GM23338 (cell line): ENCODE measurements around the gene TNFRSF11A. TPM values are rescaled to one million over a fixed set of nuclear protein-coding genes. Genes with fewer than 3 reads are reported as not detected.

Experiments
- ATAC-seq: fragments of 200-7000 bp; cut with Tn5 transposase; 3 replicates; pipeline ENCODE4 v1.9.1; 2020
- DNase-seq: peaks from one replicate; pipeline ENCODE4 v3.0.0-alpha.2; 2015; ENCODE audit warnings: low spot score
- H2AFZ ChIP-seq: fragments of 200-600 bp; sonication (generic); 2 replicates; pipeline ENCODE4 v1.8.0; 2016; ENCODE audit warnings: antibody characterized with exemption, mild to moderate bottlenecking, moderate library complexity
- H3F3A ChIP-seq: fragments of 200-600 bp; sonication (generic); replicated peaks from 2 replicates; pipeline ENCODE4 v1.8.0; 2017; ENCODE audit warnings: antibody characterized with exemption, mixed run types, low read depth
- H3K27ac ChIP-seq: fragments of 200-600 bp; sonication (generic); 2 replicates; pipeline ENCODE4 v1.6.1; 2016; ENCODE audit warnings: low read depth
- H3K27me3 ChIP-seq: fragments of 200-600 bp; sonication (generic); 2 replicates; pipeline ENCODE4 v1.8.0; 2016; ENCODE audit warnings: mild to moderate bottlenecking, mixed run types, moderate library complexity; ENCODE audit not compliant: insufficient read depth
- H3K36me3 ChIP-seq: fragments of 200-600 bp; sonication (generic); 2 replicates; pipeline ENCODE4 v1.8.0; 2016; ENCODE audit warnings: mild to moderate bottlenecking; ENCODE audit not compliant: insufficient read depth
- H3K4me1 ChIP-seq: fragments of 200-600 bp; sonication (generic); 2 replicates; pipeline ENCODE4 v1.8.0; 2016; ENCODE audit warnings: mild to moderate bottlenecking, moderate library complexity; ENCODE audit not compliant: insufficient read depth
- H3K4me2 ChIP-seq: fragments of 200-600 bp; sonication (generic); 2 replicates; pipeline ENCODE4 v1.7.1; 2017; ENCODE audit warnings: mixed run types
- H3K4me3 ChIP-seq: fragments of 200-600 bp; sonication (generic); 2 replicates; pipeline ENCODE4 v1.6.1; 2016; ENCODE audit warnings: mixed run types
- H3K79me2 ChIP-seq: fragments of 200-600 bp; sonication (generic); replicated peaks from 2 replicates; pipeline ENCODE4 v1.8.0; 2017; ENCODE audit warnings: mild to moderate bottlenecking; ENCODE audit not compliant: insufficient read depth
- H3K9me2 ChIP-seq: fragments of 200-600 bp; sonication (generic); 2 replicates; pipeline ENCODE4 v1.8.0; 2017; ENCODE audit not compliant: insufficient read depth
- H4K20me1 ChIP-seq: fragments of 200-600 bp; sonication (generic); replicated peaks from 2 replicates; pipeline ENCODE4 v1.8.0; 2017; ENCODE audit warnings: mild to moderate bottlenecking; ENCODE audit not compliant: insufficient read depth
- H3K27ac Mint-ChIP-seq: 2 replicates; pipeline ENCODE4 v1.8.0; 2020; ENCODE audit warnings: inconsistent platforms, mild to moderate bottlenecking, moderate library complexity, mixed read lengths
- H3K27me3 Mint-ChIP-seq: 3 replicates; pipeline ENCODE4 v1.8.0; 2022; ENCODE audit warnings: low read depth, mild to moderate bottlenecking, moderate library complexity, mixed read lengths, inconsistent platforms; ENCODE audit not compliant: insufficient read depth, poor library complexity
- H3K36me3 Mint-ChIP-seq: 3 replicates; pipeline ENCODE4 v1.8.0; 2021; ENCODE audit warnings: low read depth, mild to moderate bottlenecking, inconsistent platforms, moderate library complexity, mixed read lengths
- H3K4me1 Mint-ChIP-seq: 3 replicates; pipeline ENCODE4 v1.8.0; 2020; ENCODE audit warnings: mild to moderate bottlenecking, inconsistent platforms, mixed read lengths
- H3K4me3 Mint-ChIP-seq: 3 replicates; pipeline ENCODE4 v1.8.0; 2021; ENCODE audit warnings: moderate library complexity, mild to moderate bottlenecking, inconsistent platforms, mixed read lengths
- H3K9me3 Mint-ChIP-seq: 3 replicates; pipeline ENCODE4 v1.8.0; 2020; ENCODE audit warnings: moderate library complexity, mild to moderate bottlenecking, inconsistent platforms, mixed read lengths
- CREB1 ChIP-seq: fragments of 250-450 bp; sonication (Bioruptor Pico); IDR thresholded peaks from 2 replicates; pipeline ENCODE4 v1.5.0; 2020; ENCODE audit warnings: low read depth, mild to moderate bottlenecking, moderate library complexity
- CTCF ChIP-seq, 2 experiments: fragments of 200-600 bp in 1 of 2; sonication (generic) in 1 of 2; conservative IDR thresholded peaks; 2 replicates each; pipeline versions ENCODE4 v1.5.1 to v1.6.1; 2016 to 2017; ENCODE audit warnings: antibody characterized with exemption in 2 of 2, low read depth in 2 of 2, mild to moderate bottlenecking in 2 of 2, moderate library complexity in 1 of 2
- EZH2 ChIP-seq: fragments of 200-600 bp; sonication (generic); IDR thresholded peaks from one replicate; pipeline ENCODE4 v1.8.0; 2017; ENCODE audit warnings: antibody characterized with exemption, mild to moderate bottlenecking, low read depth; ENCODE audit not compliant: unreplicated experiment
- EZH2phosphoT487 ChIP-seq: fragments of 200-600 bp; sonication (generic); IDR thresholded peaks from one replicate; pipeline ENCODE4 v1.8.1; 2018; ENCODE audit warnings: antibody characterized with exemption; ENCODE audit not compliant: unreplicated experiment
- JUNB ChIP-seq: IDR thresholded peaks from one replicate; pipeline ENCODE4 v1.6.1; 2016; ENCODE audit warnings: antibody characterized with exemption; ENCODE audit not compliant: unreplicated experiment
- NANOG ChIP-seq: IDR thresholded peaks from 2 replicates; pipeline ENCODE4 v1.6.1; 2016; ENCODE audit warnings: antibody characterized with exemption, borderline replicate concordance
- POLR2AphosphoS5 ChIP-seq: IDR thresholded peaks from 2 replicates; pipeline ENCODE4 v1.6.1; 2016; ENCODE audit warnings: antibody characterized with exemption, low read depth
- REST ChIP-seq: IDR thresholded peaks from one replicate; pipeline ENCODE4 v1.6.1; 2018; ENCODE audit warnings: antibody characterized with exemption; ENCODE audit not compliant: unreplicated experiment
- STAT1 ChIP-seq: IDR thresholded peaks from one replicate; pipeline ENCODE4 v1.6.1; 2016; ENCODE audit warnings: antibody characterized with exemption; ENCODE audit not compliant: unreplicated experiment
- ZNF114 ChIP-seq: fragments of 250-450 bp; sonication (Bioruptor Pico); IDR thresholded peaks from 2 replicates; pipeline ENCODE4 v1.5.0; 2020; ENCODE audit warnings: mild to moderate bottlenecking, moderate library complexity
- ZNF331 ChIP-seq: fragments of 250-450 bp; sonication (Bioruptor Pico); IDR thresholded peaks from 2 replicates; pipeline ENCODE4 v1.5.0; 2020; ENCODE audit warnings: low read depth, mild to moderate bottlenecking, moderate library complexity
- polyA plus RNA-seq: library from polyadenylated mRNA; unstranded; fragments of >200 nt; fragmentation: Nextera tagmentation; extraction: Ambion mirVana; gene quantifications from 2 replicates; pipeline ENCODE4 v1.2.1, GENCODE V29; 2016
- total RNA-seq: library from RNA; depleted of rRNA; stranded (reverse); fragments of >200 nt; shearing (Covaris generic); gene quantifications from 2 replicates; pipeline ENCODE4 v1.2.3, GENCODE V29; 2014
- TF ChIP-seq, protein P1 (sequence below): fragments of 250-450 bp; sonication (Bioruptor Pico); IDR thresholded peaks from 2 replicates; pipeline ENCODE4 v1.5.0; 2020; ENCODE audit warnings: mild to moderate bottlenecking, moderate library complexity
- TF ChIP-seq, protein P2 (sequence below): IDR thresholded peaks from 2 replicates; pipeline ENCODE4 v1.6.1; 2016; ENCODE audit warnings: antibody characterized with exemption

TNFRSF11A gene
- total and polyA plus RNA-seq, 2 experiments from 2014 or later: 3.8 to 7.3 TPM

DNA sequence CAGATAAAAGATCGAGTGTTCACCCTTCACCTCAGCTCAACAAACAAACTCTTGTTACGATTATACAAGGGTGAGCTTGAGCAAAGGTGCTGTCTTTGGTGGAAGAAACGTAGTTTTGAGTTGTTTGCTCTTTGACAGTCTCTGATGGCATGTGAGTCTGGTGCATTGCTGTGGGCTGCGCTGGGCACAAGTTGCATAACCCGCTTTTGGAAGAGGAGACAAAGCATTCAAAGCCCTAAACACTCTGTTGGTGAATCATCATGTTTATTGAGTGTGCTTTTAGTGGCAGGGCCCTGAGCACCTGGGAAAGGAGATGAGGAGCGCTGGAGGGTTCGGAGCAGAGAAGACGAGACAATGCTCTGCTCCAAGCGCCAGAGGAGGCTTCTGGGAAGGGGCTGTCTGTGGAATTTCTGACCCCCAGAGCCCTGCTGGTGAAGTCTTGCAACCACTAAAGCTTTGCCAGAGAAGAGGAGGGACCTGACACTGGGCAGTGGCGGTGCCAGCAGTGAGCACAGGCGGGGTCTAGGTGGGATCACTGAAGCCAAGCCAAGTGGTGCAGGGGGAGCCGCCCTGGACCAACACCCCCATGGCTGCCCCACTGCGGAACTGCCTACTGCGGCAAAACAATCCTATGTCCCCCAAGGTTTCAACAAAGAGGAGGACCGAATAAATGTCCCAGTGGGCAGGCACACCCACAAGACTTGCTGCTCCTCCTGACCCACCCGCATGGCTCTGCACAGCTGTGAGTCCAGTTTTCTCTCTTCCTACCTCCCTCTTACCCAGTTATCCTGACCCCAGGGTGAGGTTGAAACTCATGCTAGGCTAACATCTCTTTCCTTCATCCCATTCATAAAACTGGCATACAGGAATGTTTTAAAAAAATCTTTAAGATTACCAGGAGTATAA lies 64.0 kb downstream of the TNFRSF11A start:
- ATAC-seq: no peak
- Histone ChIP-seq H2AFZ (no peak overlapping the region), H3K4me1 (peaks cover 21% of the 10 kb centered on the region), H3K27me3 (no peaks in the 10 kb centered on the region), H3K4me2 (no peak overlapping the region), H3K9me2 (no peaks in the 10 kb centered on the region), H3K79me2 (no peaks in the 10 kb centered on the region), H3K4me3 (no peak overlapping the region), H3K36me3 (no peaks in the 10 kb centered on the region; the same call in 1 of the 2 replicates), H4K20me1 (no peaks in the 10 kb centered on the region), H3F3A (no peaks in the 10 kb centered on the region), H3K27ac (no peak overlapping the region)
- no peak overlapping the region for H3K4me3 Mint-ChIP-seq
- TF ChIP-seq CTCF (conservative IDR thresholded peaks at IDR 0.05; ENCODE audit: low read depth in 2 of 2): no peak
- TF ChIP-seq REST: no peak
- TF ChIP-seq, protein P1, sequence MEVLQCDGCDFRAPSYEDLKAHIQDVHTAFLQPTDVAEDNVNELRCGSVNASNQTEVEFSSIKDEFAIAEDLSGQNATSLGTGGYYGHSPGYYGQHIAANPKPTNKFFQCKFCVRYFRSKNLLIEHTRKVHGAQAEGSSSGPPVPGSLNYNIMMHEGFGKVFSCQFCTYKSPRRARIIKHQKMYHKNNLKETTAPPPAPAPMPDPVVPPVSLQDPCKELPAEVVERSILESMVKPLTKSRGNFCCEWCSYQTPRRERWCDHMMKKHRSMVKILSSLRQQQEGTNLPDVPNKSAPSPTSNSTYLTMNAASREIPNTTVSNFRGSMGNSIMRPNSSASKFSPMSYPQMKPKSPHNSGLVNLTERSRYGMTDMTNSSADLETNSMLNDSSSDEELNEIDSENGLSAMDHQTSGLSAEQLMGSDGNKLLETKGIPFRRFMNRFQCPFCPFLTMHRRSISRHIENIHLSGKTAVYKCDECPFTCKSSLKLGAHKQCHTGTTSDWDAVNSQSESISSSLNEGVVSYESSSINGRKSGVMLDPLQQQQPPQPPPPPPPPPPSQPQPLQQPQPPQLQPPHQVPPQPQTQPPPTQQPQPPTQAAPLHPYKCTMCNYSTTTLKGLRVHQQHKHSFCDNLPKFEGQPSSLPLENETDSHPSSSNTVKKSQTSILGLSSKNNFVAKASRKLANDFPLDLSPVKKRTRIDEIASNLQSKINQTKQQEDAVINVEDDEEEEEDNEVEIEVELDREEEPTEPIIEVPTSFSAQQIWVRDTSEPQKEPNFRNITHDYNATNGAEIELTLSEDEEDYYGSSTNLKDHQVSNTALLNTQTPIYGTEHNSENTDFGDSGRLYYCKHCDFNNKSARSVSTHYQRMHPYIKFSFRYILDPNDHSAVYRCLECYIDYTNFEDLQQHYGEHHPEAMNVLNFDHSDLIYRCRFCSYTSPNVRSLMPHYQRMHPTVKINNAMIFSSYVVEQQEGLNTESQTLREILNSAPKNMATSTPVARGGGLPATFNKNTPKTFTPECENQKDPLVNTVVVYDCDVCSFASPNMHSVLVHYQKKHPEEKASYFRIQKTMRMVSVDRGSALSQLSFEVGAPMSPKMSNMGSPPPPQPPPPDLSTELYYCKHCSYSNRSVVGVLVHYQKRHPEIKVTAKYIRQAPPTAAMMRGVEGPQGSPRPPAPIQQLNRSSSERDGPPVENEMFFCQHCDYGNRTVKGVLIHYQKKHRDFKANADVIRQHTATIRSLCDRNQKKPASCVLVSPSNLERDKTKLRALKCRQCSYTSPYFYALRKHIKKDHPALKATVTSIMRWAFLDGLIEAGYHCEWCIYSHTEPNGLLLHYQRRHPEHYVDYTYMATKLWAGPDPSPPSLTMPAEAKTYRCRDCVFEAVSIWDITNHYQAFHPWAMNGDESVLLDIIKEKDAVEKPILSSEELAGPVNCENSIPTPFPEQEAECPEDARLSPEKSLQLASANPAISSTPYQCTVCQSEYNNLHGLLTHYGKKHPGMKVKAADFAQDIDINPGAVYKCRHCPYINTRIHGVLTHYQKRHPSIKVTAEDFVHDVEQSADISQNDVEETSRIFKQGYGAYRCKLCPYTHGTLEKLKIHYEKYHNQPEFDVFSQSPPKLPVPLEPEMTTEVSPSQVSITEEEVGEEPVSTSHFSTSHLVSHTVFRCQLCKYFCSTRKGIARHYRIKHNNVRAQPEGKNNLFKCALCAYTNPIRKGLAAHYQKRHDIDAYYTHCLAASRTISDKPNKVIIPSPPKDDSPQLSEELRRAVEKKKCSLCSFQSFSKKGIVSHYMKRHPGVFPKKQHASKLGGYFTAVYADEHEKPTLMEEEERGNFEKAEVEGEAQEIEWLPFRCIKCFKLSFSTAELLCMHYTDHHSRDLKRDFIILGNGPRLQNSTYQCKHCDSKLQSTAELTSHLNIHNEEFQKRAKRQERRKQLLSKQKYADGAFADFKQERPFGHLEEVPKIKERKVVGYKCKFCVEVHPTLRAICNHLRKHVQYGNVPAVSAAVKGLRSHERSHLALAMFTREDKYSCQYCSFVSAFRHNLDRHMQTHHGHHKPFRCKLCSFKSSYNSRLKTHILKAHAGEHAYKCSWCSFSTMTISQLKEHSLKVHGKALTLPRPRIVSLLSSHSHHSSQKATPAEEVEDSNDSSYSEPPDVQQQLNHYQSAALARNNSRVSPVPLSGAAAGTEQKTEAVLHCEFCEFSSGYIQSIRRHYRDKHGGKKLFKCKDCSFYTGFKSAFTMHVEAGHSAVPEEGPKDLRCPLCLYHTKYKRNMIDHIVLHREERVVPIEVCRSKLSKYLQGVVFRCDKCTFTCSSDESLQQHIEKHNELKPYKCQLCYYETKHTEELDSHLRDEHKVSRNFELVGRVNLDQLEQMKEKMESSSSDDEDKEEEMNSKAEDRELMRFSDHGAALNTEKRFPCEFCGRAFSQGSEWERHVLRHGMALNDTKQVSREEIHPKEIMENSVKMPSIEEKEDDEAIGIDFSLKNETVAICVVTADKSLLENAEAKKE (CRISPR knock-in tag): no peak
- TF ChIP-seq STAT1: no peak
- no peak for TF ChIP-seq POLR2AphosphoS5
- TF ChIP-seq ZNF331 (CRISPR knock-in tag): no peak
- TF ChIP-seq EZH2phosphoT487: no peak
- no peak for TF ChIP-seq JUNB
- TF ChIP-seq CREB1 (CRISPR knock-in tag): no peak
- no peak for TF ChIP-seq NANOG
- no peak for TF ChIP-seq ZNF114 (CRISPR knock-in tag)
- TF ChIP-seq, protein P2, sequence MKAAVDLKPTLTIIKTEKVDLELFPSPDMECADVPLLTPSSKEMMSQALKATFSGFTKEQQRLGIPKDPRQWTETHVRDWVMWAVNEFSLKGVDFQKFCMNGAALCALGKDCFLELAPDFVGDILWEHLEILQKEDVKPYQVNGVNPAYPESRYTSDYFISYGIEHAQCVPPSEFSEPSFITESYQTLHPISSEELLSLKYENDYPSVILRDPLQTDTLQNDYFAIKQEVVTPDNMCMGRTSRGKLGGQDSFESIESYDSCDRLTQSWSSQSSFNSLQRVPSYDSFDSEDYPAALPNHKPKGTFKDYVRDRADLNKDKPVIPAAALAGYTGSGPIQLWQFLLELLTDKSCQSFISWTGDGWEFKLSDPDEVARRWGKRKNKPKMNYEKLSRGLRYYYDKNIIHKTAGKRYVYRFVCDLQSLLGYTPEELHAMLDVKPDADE: no peak
- TF ChIP-seq EZH2: no peak
- H3K27me3 Mint-ChIP-seq: peaks cover 5% of the 10 kb centered on the region
- peaks cover 13% of the 10 kb centered on the region for H3K9me3 Mint-ChIP-seq
- no peak overlapping the region for H3K27ac Mint-ChIP-seq
- H3K4me1 Mint-ChIP-seq: peaks cover 29% of the 10 kb centered on the region
- peaks cover 23% of the 10 kb centered on the region for H3K36me3 Mint-ChIP-seq
- no peak for DNase-seq
